Activated T-helper 9 cell treated with anti-CD3 and anti-CD28 coated beads, Interleukin-2, amount 50 U/mL, for 16 hours (primary cell): ENCODE measurements around the gene FIGNL1.

Source experiments
- DNase-seq: peaks from one replicate; pipeline ENCODE4 v3.0.0-alpha.2; 2020; ENCODE audit warnings: low read depth

FIGNL1 gene

GRCh38 chr7:50426280-50427045, 23.7 kb downstream of the FIGNL1 start:
- no peak for DNase-seq

- no peak for DNase-seq
Observed at GRCh38 chr7:50425318-50425717, 24.8 kb downstream of the FIGNL1 start.

DNA sequence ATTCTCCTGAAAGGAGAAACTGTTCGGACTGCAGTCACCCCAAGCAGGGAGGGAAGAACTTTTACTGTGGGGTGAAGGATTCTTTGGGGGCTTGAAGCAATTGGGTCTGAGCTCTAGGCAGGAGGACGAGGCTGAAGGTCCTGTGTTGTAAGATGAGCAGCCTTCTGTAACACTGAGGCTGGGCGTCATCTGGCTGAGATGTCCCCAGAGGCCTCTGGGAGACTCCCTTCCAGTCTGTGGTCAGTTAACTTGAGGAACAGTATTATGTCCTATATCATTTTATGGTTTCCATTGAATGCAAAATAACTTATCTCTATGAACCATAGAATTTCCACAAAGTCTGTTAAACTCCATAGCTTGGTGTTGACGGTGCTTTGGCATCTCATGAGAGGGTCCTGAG, 26.3 kb downstream of the FIGNL1 start:
- no peak for DNase-seq

DNA sequence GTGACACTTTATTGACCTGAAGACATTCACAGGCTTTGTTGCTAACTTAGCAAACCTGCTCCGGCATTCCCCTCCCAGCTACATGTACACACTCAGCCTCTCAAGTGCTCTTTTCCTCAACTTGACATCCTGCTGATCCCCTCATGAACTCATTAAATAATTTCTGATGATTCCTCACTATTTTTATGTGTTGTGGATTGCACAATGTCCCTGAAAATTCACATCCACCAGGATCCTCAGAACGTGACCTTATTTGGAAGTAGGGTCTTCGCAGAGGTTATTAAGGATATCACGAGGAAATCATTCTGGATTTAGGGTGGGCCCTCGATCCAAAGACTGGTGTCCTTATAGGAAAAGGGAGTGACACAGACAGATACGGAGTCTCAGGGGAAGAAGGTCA, 27.3 kb downstream of the FIGNL1 start:
- no peak for DNase-seq

DNA sequence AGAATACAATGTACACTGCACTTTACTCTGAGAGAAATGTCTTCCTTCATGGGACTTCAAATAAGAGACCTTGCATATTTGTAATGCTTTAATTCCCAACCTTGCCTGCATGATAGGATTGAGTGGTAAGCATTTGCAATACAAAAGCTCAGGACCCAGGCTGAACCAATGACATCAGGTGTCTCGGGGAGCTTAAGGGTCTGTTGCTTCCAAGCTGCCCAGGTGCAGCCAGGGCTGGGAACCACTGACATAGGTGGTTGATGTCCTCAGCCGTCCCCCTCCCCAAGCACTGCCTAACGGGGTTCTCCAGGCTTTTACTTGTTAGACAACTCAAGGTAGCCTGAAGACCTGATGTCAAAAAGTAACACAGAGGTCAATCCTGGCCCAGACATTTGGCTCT, 29.1 kb downstream of the FIGNL1 start:
- DNase-seq, result no peak

DNA sequence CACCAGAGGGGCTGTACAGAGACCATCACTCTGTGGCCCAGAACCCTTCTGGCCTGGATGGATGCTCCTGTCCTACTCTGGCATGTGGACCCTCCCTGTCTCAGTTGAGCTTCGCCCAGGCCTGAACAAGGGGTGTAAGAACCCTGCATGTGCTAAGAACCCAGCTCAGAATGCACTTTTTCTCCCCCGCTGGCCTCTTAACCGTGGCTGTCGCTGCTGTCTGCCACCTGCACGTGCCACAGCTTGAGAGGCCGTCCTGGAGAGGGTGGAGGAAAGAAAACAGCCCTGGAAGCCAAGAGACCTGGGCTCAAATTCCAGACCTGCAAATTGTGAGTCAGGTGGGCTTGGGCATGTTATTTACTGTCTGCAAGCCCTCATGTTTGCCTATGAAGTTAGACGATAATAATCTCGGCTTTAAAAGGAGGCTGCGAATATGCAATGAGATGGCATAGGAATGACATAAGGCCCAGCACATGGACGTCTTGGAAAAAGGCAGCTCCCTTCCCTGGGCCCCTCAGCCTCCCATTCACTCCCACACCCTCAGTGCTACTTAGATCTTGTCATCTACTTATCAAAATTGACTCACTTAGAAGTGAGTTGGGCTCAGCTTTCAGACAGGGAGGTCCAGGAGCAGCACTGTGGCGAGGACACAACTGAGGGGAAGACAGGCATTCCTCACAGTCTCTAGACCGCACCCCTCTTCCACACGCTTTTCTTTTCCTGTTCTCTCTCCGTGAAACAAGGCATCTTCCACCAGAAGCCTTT, 31.4 kb downstream of the FIGNL1 start:
- DNase-seq, result no peak

GRCh38 chr7:50418086-50418515, 32.0 kb downstream of the FIGNL1 start:
- DNase-seq, result peak; percentile 53

GRCh38 chr7:50416527-50417182, 33.5 kb downstream of the FIGNL1 start:
- no peak for DNase-seq

DNA sequence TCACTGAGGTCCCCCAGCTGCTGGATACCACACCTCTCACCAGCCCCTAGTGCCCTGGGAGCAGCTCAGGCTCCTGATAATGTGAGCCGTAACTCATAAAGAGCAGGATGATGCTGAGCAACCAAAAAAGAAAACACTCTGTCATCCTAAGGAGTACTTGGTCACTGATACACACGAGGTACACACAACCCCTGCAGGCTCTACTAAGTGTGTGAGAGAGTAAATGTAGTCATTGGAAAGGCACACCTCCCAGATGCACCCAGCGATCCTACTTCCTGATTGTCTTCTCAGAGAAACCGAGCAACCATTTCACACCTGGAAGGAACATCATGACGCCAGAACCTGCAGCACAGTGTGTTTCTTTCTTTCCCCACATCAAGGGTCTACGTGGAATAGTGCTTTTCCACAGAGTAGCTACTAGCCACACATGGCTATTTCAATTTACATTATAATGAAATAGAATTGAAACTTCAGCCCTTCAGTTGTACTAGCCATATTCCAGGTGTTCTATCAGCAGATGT, 34.2 kb downstream of the FIGNL1 start:
- DNase-seq, result no peak

DNA sequence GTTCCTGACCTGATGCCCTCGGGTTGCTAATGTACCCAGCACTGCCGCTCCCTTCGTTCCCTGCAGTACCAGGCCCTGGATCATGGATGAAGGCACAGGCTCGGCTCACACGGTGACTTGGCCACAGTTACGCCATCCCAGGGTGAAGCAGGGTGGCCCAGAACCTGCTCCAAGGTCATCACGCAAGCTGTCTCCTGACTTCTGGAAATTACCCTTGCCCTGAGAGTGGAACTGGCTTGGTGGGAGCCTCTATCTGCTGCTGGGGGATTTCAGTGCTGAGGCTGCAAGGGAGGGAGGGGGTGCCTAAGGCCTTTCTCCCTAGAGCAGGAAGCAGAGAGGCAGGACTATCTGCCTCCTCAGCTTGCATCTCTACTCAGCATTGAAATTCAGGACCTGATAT, 36.6 kb downstream of the FIGNL1 start:
- no peak for DNase-seq

GRCh38 chr7:50412973-50413372, 37.2 kb downstream of the FIGNL1 start:
- DNase-seq, result no peak

DNA sequence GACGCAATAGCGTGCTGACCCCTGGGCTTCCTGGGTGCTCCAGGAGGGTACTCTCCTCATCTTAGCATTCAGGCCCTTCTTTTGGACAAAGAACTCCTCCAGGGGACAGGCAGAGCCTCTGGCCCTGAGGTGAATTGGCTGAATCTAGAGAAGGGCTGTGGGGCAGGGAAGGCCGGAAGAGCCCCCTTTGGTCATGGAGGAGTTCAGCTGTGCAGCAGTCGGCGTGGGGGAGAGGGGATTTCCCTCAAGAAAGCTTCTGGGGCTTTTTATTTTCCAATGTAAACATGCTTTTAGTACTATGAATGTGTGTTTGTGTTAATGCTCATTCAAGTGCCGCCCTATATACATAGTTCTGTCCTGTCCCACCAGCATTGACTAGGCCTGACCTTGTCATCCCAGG, 38.8 kb downstream of the FIGNL1 start:
- DNase-seq, result no peak

DNA sequence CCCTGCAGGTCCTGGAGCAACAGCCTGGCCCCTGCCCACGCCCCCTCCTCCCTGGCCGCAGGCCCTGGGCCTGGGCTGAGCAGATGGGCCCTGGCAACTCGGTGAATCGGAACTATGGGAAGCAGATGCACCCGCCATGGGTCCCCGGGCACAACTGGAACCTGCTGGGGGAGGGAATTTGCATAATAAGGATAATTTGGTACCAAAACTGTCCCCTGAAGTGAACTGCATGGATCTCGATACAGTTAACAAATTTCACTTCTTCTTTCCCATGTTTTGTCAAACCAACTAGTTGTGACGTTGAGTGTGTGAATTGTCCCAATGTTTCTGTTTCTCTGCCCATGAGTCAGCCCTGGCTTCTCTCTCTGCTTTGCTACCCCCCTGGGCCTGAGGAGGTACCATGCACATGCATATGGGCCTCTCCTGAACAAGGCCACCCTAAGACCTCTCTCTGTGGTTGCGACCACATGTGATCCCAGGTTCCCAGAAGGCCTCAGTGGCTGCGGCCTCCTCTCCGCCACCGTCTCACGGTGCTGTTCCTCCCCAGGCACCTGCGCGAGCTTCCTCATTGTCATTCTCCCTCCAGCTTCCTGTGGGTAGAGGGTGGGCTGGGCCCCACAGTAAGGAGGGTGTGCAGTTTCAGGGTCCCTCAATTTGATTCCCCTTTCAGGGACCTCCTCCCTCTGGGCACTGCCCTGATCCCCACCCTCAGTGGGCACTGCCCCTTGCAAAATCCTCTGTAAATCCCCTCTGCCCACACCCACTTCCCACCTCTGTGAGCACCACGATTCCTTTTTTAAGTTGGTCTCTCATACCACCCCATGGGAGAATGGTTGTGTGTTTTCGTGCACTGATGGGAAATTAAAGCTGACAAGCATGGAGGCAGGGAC, 40.0 kb downstream of the FIGNL1 start:
- no peak for DNase-seq

GRCh38 chr7:50406935-50407334, 43.2 kb downstream of the FIGNL1 start:
- no peak for DNase-seq

GRCh38 chr7:50405221-50405620, 44.9 kb downstream of the FIGNL1 start:
- DNase-seq, result no peak

- no peak for DNase-seq
Observed at GRCh38 chr7:50404392-50404791, 45.8 kb downstream of the FIGNL1 start.

DNA sequence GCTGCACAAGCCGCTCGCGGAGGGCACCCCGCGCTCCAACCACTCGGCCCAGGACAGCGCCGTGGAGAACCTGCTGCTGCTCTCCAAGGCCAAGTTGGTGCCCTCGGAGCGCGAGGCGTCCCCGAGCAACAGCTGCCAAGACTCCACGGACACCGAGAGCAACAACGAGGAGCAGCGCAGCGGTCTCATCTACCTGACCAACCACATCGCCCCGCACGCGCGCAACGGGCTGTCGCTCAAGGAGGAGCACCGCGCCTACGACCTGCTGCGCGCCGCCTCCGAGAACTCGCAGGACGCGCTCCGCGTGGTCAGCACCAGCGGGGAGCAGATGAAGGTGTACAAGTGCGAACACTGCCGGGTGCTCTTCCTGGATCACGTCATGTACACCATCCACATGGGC, 50.0 kb downstream of the FIGNL1 start:
- no peak for DNase-seq

DNA sequence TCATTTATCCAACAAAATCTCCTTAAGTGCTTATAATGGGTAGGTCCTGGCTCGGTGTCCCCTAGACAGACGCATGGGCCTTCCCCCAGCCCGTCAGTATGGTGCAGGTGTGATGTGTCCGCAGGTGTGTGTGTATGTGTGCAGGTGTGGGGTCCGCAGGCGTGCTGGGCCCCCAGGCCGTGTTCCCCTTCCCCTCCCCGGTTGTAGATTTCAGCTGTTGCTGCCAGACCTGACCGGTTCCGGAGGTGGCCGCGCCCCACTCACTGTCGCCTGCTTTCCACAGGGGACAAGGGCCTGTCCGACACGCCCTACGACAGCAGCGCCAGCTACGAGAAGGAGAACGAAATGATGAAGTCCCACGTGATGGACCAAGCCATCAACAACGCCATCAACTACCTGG, 50.5 kb downstream of the FIGNL1 start:
- DNase-seq, result no peak

- DNase-seq, result no peak
Observed at GRCh38 chr7:50399206-50399605, 50.9 kb downstream of the FIGNL1 start.

DNA sequence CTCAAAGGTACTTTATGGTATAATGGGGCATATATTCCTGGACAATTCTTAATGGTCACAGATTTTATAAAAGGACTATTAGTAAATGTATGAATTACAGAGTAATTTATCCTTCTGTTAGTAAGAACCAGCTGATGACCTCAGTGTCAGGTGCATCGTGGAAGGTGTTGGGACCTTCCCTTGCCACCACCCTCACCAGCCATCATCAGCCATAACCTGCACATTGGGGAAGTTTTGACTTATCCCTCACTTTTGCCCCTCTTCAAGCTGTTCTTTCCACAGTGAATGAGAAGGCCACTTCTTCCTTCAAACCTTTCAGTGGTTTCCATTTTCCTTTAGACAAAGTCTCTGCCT, 52.2 kb downstream of the FIGNL1 start:
- DNase-seq, result no peak

DNA sequence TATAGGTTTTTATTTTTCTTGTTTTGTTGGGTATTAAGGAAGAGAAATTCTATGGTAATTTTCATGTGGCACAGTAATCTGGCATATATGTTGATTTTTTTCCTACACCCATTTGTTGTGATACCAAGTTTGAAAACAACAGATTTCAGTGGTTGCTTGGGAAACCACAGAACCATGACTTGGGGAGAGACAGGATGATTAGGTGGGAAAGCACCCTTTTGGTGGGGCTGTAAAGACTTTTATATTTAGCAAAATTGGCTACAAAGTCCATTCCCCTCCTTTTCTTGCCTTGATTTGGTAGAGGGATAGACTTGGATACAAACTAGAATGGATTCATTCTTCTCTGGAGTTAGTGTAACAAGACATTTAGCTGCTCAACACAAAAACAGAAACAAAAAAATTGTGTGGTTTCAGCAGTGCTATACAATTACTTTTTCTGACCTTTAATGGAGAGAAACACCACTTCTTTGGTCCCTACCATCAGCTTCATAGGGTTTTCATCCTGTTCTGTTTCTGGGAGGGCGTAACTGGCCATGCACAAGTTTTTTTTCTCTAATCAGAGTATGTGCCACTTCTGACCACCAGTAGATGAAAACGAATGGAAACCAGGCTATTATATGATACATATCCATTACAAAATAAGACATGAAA, 52.7 kb downstream of the FIGNL1 start:
- DNase-seq, result no peak
